Inferior parietal cortex (tissue), 1 donor: ENCODE results near the gene RAI1.
"Not testable (repeated sequence)": the region's sequence is repeated elsewhere in the genome, so short reads cannot be mapped to it uniquely, and the experiment has no call there.

Experiments used
- DNase-seq: peaks from one replicate; pipeline ENCODE4 v3.0.0-alpha.2; 2016; ENCODE audit errors: extremely low spot score

The RAI1 gene

DNA sequence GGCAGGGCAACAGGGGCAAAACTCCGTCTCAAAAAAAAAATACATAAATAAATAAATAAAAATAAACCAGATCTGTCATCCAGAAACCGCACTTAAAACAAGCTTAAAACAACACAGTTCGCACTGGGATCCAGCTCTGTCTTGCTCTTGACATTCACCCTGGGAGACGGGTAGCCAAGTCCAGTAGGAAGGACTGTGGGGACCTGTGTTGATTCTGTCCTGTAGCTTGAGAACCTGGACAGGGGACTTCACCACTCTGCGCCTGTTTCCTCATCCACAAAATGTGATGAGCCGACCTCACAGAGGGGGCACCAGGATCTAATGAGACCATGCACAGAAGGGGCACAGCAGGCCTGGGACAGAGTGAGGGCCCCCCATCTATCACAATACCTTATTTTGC lies 1.5 kb upstream of the RAI1 start:
- no peak for DNase-seq

DNA sequence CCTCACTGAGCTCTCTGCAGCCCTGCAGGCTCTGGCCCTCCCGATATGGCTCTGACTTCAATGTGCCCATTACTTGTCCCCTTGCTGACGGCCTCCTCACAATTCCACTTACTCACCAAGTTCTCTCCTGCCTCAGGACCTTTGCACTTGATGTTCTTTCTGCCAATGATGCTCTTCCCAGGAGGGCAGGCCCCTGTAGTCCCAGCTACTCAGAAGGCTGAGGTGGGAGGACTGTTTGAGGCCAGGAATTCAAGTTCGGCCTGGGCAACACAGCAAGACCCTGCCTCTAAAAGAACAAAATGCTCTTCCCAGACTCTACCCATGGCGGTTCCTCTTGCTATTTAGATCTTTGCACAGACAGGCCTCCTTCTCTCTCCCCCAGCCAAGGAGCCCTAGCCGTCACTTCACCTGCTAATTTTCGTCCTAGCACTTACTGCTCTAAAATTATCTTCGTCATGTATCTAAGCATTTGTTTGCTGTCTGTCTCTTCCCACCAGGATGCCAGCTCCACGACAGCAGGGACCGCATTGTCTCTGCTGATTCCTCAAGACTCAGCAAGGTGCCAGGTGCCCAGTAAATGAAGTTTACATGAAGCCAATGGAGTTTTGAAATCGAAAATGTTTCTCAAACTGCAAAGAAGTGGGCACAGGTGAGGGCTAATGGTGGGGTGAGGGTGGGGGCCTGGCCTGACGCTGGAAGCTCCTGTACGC lies 626 bp upstream of the RAI1 start:
- DNase-seq, result no peak

DNA sequence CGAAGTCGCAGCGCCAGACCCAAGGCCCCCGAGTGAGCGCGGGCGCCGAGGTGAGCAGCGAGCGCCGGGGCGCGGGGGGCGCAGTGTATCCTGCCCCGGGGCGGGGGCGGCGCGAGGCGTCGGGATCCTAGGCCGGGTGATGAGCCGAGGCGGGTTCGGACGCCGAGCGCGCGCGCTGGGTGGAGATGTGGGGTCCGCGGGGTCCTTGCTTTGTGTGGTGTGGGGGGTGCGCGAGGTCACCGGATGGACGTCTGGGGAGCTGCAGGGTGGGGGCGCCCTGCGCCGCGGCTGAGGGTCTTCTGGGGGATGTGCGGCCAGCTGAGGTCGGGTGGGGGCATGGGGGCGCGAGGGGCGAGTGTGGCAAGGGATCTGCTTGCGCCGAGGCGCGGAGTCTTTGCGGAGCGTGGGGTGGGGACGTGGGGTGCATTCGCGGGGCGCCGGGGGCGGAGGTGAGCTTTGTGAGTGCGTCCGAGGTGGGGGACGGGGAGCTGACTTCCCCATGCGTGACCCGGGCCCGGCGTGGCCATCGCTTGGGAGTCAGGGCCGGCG lies 560 bp downstream of the RAI1 start:
- DNase-seq, result no peak

DNA sequence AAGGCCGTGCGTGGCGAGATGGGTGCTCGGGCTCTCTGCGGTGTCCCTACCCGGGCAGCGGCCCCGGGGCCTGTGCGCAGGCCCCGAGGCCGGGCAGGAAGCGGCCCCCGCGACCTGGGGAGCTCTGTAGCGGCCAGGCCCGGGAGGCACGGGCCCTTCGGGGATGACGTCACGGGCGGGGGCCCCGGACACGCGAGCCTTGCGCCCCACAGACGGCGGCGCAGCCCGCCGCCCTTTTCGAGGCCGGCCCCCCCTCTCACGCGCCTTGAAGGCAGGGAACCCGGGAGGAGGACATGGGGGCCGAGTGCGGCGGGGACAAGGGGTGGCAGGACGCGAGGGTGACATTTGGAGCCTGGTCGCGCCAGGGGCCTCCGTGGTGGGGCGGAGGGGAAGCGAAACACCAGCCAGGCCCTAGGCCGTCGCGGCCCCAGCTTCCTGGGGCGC lies 1.1 kb downstream of the RAI1 start:
- no peak for DNase-seq

DNA sequence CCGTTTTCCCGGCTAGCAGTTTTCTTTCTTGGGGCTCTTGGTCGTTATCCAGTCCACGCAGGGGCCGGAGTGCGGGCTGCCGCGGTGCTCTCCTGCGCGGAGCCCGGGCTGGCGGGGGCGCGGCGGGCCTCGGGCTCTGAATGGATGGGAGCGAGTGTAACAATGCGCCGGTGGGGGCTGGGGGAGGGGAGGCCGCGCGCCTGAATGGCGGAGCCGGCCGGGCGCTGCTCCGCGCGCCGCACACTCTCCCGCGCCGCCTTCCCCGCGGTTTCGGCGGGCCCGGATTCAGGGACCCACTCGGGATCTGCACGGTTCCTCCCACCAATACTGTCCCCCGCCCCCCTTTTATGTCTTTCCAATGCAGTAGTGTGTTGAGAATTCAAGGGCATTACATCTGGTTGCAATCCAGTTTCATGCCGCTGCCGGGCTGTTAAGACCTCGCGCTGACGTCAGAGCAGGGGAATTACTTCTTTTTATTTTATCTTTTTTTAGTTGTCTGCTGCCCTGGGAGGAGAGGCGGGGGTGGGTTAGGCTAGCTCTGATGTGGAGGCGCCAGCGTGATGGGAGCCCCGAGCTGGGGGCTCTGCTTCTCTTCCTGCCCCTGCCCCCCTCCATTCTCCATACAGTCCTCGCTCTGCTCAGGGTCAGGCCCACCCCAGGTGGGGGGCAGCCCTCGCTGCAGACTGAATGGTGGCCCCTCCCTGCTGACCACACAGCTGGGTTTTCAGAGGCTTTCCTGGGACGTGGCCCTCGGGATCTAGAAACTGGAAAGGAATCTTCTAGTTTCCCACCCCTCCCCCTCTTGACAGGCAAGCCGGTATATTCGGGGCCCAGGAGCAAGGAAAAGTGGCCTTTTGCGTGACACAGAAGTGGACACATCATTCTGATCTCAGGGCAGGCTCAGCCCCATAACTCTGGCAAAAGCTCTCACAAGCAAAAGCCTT lies 1.8 kb downstream of the RAI1 start:
- no peak for DNase-seq

DNA sequence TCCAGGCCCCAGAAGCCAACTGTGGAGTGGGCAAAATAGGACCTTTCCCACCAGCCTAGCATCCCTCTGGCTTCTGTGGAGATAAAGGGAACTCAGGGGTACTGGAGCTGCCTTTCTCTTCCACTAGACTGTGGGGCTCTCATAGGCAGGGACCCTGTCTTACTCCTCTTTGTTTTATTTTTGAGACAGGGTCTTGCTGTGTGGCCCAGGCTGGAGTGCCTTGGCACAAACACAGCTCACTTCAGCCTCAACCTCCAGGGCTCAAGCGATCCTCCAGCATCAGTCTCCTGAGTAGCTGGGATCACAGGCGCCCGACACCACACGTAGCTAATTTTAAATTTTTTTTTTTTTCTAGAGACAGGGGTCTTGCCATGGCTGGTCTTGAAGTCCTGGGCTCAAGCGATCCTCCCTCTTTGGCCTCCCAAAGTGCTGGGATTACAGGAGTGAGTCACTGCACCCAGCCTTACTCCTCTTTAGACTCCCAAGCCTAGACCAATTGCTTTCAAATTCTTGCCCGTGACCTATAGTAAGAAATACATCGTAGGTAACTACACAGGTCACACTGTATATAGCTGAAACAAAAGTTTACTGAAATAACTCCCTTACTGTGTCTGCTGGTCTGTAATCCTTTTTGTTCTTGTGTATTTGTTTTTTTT lies 2.6 kb downstream of the RAI1 start:
- no peak for DNase-seq

DNA sequence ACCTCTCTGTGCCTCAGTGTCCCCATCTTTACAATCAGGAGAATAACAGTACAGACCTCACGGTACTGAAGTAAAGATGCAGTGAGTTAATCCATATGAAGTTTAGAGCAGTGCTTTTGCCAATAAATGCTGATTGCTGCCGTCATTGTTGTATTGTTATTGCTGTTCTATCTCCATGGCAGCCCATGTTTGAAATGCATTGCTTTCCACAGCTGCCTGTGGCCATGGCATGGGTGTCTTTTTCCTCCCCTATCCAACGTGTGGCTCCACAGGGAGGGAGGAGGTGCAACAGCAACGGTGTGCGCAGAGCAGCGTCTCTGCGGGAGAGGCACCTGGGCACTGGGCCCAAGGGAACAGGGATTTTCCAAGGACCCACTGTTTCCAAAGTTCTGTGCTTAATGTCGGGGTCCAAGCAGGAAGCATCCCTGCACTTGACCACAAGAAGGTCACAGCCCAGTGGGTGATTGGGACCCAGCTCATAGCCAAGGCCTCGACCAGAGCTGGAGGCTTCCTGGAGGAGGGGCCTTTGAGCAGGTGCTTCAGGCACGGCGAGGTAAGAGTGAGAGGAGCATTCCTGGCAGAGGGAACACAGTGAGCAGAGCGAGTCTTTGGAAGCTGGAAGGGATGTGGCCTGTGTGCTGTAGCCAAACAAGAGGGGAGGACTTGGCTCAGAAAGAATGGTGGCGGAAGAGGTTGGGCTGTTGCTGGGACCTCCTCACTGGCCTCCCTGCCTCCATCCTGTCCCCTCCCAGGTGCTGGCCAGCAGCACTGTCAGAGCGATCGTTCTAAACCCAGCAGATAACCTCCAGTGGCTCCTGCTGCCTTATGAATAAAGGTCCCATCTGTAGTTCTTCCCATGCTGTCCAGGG lies 3.9 kb downstream of the RAI1 start:
- no peak for DNase-seq

DNA sequence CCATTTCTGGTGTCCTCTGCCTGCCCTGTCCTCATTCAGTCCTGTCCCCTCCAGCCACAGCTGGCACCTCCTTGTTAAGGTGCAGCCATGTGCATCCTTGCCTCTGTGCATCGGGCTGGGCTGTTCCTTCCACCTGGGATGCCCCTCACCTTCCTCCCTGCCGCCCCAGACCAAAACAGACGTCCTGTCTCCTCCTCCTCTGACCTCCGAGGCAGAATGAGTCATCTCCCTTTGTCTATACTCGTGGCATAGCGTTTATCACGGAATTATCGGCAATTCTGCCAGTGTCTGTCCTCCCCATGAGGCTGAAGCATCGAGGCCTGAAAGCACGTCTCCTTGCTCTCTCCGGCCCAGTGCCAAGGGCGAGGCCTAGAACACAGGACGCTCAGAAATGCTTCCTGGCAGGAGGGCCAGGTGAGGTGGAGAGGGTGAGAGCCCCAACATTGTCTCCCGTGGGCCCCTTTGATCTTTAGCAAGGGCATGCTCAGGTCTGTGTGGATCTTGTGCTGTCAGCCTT lies 4.6 kb downstream of the RAI1 start:
- DNase-seq, result no peak

DNA sequence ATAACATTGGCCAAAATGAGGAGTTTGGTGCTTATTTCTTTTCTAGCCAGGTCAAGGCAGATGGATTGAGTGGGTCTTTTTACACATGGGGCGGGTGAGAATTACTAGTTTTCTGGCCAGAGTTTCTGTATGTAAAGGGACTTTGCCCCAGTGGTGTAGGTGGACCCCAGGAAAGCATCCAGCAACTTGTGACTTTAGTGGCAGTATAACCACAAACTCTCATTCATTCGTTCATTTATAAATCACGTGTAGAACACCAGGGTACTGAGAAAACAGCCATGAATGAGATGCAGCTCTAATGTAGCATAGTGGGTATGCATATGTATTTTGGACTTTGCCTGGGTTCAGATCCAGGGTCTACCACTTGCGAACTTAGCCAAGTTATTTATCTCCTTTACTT lies 8.1 kb downstream of the RAI1 start:
- DNase-seq, result no peak

DNA sequence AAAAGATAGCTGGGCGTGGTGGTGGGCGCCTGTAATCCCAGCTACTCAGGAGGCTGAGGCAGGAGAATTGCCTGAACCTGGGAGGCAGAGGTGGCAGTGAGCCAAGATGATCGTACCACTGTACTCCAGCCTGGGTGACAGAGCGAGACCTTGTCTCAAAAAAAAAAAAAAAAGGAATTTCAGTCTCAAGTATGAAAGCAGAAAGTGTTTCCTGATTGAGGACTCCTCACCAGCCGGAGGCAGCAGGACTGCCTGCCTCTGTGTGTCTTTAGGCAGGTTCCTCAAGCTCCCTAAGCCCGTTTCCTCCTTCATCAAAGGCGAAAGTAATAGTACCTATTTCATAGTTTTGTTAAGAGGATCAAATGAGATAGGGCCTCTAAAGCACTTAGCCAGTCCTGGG lies 9.0 kb downstream of the RAI1 start:
- DNase-seq, result not testable (repeated sequence)

DNA sequence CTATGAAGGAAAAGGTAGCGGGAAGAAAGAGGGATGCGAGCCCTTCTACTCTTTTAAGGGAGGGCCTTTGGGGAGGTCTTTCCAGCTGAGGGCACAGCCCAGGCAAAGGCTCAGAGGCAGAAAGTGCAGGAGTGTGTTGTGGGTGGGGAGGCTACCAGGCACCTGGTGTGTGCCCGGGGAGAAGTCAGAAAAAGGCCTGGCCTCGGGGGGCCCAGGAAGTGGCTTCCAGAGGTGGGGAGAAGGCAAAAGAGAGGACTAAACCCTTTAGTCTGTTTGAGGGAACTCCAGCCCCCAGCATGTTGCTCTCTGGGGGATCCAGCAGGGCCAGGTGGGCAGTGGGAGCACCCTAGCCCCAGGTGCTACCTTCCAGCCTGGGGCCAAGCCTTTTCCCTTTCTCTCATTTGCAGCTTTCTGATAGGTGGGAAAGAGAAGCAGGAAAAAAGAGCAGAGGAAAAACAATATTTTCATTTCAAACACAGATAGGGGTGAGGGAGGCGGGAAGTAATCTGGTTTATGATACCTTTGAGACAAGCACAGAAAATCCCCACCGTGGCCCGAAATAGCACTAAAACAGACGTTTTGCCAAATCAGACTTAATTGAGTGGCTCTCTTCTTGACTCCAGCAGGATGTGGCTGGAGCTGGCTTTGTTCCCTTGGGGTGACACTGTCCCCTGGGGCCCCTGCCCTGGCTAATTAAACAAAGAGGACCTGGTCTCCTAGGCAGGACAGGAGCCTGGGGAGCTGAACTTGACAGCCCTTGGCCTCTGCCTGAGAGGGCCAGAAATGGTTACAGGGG lies 10.4 kb downstream of the RAI1 start:
- no peak for DNase-seq

DNA sequence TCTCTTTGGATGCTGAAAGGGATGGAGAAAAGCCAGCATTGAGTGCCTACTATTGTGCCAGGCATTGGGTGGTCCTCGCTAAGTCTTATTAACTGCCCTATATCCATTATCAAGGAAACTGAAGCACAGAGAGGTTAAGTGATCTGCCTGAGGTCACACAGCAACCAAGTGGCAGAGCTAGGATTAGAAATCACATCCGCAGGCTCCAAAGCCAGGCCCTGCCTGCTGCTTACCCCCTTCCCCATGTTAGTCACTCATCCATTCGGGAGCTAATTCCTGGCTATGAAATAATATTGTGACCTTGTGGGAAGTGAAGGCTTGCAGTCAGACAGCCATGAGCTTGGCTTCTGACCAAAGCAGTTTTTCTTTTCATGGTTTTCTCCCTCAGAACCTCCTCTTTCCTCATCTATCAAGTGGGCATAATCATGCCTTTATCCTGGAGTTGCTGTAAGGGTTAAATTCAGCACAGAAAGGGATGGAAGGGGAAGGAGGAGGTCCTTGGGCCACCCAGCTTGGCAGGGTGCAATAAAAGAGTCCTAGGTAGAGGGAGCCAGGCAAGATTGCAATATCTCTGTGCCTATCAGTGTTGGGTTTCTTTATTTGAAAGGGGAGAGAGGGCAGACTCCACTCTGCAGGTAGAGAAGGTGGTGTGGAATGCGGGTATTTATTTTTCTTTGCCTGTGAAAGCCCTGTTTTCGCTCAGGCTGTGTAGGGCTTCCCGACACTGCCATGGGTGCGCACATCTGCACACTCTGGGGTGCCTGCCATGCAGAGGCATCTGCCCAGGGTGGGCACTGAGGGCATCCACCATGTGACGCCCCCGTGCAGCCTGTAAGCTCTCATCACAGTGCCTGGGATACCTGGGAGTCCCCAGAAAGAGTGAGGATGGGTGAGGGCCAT lies 11.3 kb downstream of the RAI1 start:
- DNase-seq, result no peak

DNA sequence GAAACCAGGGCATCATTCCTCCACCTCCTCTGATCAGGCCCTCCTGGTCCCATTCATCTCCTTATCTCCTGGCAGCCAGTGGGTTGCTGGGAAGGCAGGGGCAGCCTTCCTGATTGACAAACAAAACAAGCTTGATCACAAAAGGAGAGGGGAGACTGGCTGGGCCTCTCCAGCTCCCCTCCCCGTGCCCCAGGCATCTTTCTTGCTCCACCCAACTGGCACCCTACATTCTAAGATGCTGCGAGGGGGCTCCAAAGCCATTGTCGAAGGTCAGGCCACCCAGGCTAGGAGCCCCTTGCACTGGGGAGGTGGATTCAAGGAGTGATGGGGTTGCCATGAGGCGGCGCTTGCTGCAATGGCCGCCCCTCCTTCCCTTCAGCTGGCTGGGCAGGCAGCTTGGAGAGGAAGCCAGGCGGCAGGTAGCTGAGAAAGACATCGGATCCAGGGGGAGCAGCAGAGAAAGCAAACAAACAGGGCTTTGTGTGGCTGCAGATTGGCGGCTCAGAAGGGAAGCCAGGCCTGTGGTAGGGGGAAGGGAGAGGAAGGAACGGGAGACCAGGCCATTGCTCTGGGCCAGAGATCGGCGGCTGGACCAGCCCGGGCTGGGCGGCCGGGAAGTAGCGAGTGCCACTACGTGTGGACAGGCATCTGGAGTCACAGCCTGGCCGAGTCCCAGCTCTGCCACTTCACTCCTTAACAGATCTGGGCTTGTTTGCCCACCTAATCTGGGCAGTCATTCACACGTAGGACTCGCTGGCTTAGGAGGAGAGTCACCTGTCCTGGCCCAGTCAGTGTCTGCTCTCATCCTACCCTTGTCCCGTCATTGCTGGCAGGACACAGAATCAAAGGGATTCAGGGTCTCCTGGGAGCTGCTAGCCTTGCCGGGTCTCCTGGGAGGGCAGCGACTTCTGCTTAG lies 12.3 kb downstream of the RAI1 start:
- peak; percentile 58 for DNase-seq

DNA sequence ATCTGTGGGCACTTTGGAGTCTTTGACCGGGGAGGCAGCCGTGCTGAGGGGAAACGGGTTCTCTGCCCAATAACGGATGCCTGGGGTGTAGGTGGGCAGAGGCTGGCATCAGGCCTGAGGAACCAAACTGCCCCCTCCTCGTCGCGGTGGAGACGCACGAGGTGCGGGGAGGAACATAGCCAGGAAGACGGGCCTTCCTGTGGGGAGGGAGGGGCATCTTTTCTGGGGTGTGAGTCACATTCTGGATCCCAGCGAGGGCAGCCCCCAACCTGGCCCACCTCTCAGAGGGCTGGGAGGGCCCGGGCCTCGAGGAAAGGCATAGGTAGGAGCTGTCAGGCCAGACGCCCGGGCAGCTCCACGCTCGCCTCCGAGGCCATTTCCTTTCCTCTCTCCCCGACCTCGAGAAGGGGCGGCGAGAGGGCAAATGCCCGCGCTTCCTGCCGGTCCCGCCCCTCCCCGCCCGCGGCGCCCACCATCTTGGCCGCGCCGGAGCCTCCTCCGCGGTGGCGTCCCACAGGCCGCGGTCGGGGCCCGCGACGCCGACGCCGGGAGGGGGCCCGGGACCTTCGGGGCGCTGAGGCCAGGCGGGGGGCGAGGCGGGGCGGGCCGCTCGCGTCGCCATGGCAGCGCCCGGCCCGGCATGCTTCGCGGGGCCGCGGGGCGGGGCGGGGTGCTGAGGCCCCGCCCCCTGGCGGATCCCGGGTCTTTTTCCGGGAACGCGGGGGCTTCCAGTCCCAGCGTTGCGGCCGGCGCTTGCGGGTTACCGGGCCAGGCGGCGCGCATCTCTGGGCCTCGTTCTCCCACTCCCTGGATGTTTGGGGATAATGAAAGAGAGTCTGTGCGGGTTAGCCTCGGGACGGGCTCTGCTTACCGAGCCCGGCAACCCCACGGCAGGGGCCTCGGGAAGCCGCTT lies 13.2 kb downstream of the RAI1 start:
- peak; percentile 67 for DNase-seq

DNA sequence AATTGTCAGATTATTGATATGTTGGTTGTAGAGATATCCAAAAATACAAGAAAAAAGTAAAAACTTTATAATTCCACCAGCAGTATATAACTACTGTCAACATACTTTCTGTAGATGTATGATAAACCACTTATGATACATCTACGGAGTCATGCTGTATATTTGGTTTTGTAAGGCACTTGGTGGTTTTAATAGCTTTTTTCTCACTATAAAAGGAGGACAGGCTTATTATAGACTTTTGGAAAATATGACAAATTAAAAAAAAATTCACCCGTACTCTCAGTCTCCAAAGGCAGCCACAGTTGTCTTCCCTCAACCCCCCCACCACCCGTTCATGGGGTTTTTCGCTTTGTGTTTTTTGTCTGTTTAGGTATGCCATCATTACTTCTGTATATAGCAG lies 14.8 kb downstream of the RAI1 start:
- DNase-seq, result no peak

DNA sequence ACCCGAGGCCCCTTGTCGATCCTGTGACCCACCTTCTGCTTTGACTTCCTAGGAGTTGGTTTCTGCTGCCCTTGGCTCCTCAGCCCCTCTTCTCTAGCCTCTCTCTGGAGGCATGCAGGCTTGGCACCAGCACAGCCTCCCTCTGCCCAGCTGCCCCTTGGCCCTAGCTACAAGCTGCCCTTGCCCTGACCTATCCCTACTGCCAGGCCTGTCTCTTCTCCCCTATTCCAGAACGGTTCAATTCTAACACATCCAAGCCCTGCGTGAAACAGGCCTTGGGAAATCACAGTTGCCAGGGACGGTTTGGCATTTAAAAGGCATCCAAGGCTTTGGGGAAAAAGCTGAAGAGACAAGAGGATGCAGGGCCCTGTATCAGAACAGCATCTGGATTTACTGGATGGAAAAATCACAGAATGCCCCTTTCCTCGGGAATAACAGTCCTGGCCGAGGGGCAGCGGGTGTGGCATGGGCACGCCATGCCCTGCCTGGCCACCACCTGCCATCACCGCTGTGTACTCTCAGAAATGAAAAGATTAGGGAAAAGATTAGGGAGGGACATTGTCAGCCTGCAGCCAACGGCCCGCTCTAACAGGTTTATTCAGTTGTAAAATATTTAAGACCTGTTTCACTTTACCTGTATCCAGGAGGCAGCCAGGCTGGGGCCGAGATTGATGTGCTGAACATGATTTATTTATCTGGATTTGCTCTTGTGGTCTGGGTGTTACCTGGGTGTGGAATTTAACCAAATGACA lies 15.8 kb downstream of the RAI1 start:
- DNase-seq, result no peak
